Spleen (tissue), 11 donors: ENCODE results near the gene CTF1. TPM values are rescaled to one million over a fixed set of nuclear protein-coding genes. Genes with fewer than 3 reads are reported as not detected.

Experiments
- DNase-seq: peaks from one replicate; pipeline ENCODE4 v3.0.0-alpha.2; 2020
- H3K27ac ChIP-seq, 8 donors: fragments of 200-600 bp; sonication (generic) in 7 of 8; 1 replicate in 4 of 8; 2 replicates in 4 of 8; pipeline versions ENCODE4 v1.5.0 to v1.8.0; 2016 to 2021; ENCODE audit warnings: inconsistent platforms in 4 of 8, mild to moderate bottlenecking in 4 of 8, moderate library complexity in 1 of 8
- H3K27me3 ChIP-seq, 7 donors: fragments of 200-600 bp; sonication (generic) in 6 of 7; replicated peaks in 1 of 7; 1 replicate in 4 of 7; 2 replicates in 3 of 7; pipeline versions ENCODE4 v1.5.0 to v1.8.0; 2016 to 2021; ENCODE audit warnings: inconsistent platforms in 3 of 7, mild to moderate bottlenecking in 1 of 7
- H3K36me3 ChIP-seq, 6 donors: fragments of 200-600 bp; sonication (generic) in 5 of 6; 1 replicate in 4 of 6; 2 replicates in 2 of 6; pipeline versions ENCODE4 v1.5.0 to v1.8.0; 2016 to 2021; ENCODE audit warnings: inconsistent platforms in 2 of 6
- H3K4me1 ChIP-seq, 6 donors: fragments of 200-600 bp; sonication (generic) in 5 of 6; 1 replicate in 3 of 6; 2 replicates in 3 of 6; pipeline versions ENCODE4 v1.5.0 to v1.8.0; 2016 to 2021; ENCODE audit warnings: inconsistent platforms in 3 of 6
- H3K4me3 ChIP-seq, 8 donors: fragments of 200-600 bp; sonication (generic) in 7 of 8; 1 replicate in 4 of 8; 2 replicates in 4 of 8; pipeline versions ENCODE4 v1.5.0 to v1.8.0; 2016 to 2021; ENCODE audit warnings: inconsistent platforms in 4 of 8, mild to moderate bottlenecking in 4 of 8, moderate library complexity in 2 of 8
- H3K9me3 ChIP-seq, 8 donors: fragments of 200-600 bp; sonication (generic) in 7 of 8; 1 replicate in 4 of 8; 2 replicates in 4 of 8; pipeline versions ENCODE4 v1.5.0 to v1.8.0; 2016 to 2021; ENCODE audit warnings: inconsistent platforms in 4 of 8
- POLR2A ChIP-seq, 3 donors: fragments of 450-650 bp; IDR thresholded peaks; one replicate each; pipeline ENCODE4 v1.5.1; 2017; ENCODE audit warnings: antibody characterized with exemption in 3 of 3, mild to moderate bottlenecking in 1 of 3
- POLR2AphosphoS5 ChIP-seq, 3 donors: sonication (generic); formaldehyde crosslinking; IDR thresholded peaks; one replicate each; pipeline ENCODE4 v1.5.1; 2017; ENCODE audit warnings: antibody characterized with exemption in 3 of 3
- whole genome bisulfite sequencing, 5 donors: extraction: QIAGEN DNeasy Blood & Tissue Kit in 3 of 5; methylation state at CpG; one replicate each; pipeline versions ENCODE4 v1.1.5 to v1.1.7; 2013 to 2018; 5-methylcytosine and 5-hydroxymethylcytosine counted together
- intact Hi-C: fragments of 100-400 bp; cut with DNase I; formaldehyde crosslinking; loops from one replicate; pipeline ENCODE4 v1.15.0; 2023; ENCODE audit warnings: low total_unique reads
- polyA plus RNA-seq, 3 donors: library from polyadenylated mRNA; stranded (reverse); fragments of 200-250 nt; gene quantifications; one replicate each; pipeline ENCODE4 v1.2.1, GENCODE V29; 2013
- total RNA-seq, 7 donors: library from RNA; depleted of rRNA in 3 of 7; stranded (reverse); fragments of >200 nt in 3 of 7; fragmentation: NEBNext Ultra II Directional in 4 of 7; extraction: Animal tissue kit (Norgen Biotek cat#: 25700) in 4 of 7; gene quantifications; one replicate each; pipeline versions ENCODE4 v1.1.0 to v1.2.1, GENCODE V29; 2016 to 2021
- TF ChIP-seq, protein P1 (sequence below), 11 experiments: fragments of 200-600 bp in 7 of 11; fragments of 450-650 bp in 4 of 11; sonication (generic) in 4 of 11; IDR thresholded peaks in 8 of 11; conservative IDR thresholded peaks in 3 of 11; 1 replicate in 7 of 11; 2 replicates in 4 of 11; pipeline versions ENCODE4 v1.4.0 to v1.8.0; 2016 to 2021; ENCODE audit warnings: antibody characterized with exemption in 11 of 11, inconsistent platforms in 4 of 11, mild to moderate bottlenecking in 1 of 11
- donor health status: healthy with polysubstance abuse.
- donor health status: DM: no; HTN: no; CAD: no; lungs with moderate emphysema.
- donor health status: DM: no; HTN: no; CAD: no.
- donor health status: Bipolar disorder and iron deficiency.
- donor health status: healthy.
- donor health status: DM: no; HTN: no; CAD: no.
- donor health status: DM: yes; HTN: yes; CAD: no.

Gene CTF1
- total and polyA plus RNA-seq, 10 donors, result 0.61 to 3.3 (median 1.3) TPM; not detected in 1

DNA sequence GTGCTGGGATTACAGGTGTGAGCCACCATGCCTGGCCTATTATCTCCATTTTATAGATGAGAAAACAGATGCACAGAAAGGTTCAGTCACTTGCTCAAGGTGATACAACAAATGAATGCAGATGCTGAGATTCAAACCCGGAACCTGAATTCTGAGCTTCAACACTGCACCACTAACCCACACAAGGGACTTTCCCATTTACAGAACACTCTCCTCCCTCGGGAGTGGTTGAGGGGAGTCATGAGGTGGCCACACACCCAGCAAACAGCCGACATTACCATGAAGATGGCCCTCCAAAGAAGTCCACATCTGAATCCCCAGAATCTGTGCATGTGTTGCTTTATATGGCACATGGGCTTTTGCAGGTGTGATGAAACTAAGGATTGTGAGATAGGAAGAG, 11.7 kb upstream of the CTF1 start:
- H3K4me1 ChIP-seq, result peaks cover 0 to 49% (median 11%) of the 10 kb centered on the region in 6 donors
- WGBS, 5 donors, result 57 to 72% (median 66%) methylated on average over 3 of the region's 3 CpGs
- H3K4me3 ChIP-seq, result no peak overlapping the region
- H3K36me3 ChIP-seq, result peaks cover 0 to 99% (median 46%) of the 10 kb centered on the region in 6 donors
- DNase-seq, result no peak
- TF ChIP-seq POLR2A (IDR thresholded peaks at IDR 0.05) (no peak), POLR2AphosphoS5 (IDR thresholded peaks at IDR 0.05) (no peak)
- TF ChIP-seq, protein P1, sequence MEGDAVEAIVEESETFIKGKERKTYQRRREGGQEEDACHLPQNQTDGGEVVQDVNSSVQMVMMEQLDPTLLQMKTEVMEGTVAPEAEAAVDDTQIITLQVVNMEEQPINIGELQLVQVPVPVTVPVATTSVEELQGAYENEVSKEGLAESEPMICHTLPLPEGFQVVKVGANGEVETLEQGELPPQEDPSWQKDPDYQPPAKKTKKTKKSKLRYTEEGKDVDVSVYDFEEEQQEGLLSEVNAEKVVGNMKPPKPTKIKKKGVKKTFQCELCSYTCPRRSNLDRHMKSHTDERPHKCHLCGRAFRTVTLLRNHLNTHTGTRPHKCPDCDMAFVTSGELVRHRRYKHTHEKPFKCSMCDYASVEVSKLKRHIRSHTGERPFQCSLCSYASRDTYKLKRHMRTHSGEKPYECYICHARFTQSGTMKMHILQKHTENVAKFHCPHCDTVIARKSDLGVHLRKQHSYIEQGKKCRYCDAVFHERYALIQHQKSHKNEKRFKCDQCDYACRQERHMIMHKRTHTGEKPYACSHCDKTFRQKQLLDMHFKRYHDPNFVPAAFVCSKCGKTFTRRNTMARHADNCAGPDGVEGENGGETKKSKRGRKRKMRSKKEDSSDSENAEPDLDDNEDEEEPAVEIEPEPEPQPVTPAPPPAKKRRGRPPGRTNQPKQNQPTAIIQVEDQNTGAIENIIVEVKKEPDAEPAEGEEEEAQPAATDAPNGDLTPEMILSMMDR (IDR thresholded peaks at IDR 0.05 in 8 of 11, conservative IDR thresholded peaks at IDR 0.05 in 3 of 11), result no peak
- no peaks in the 10 kb centered on the region for H3K27me3 ChIP-seq
- intact Hi-C loops, result no loop called here
- no peaks in the 10 kb centered on the region for H3K9me3 ChIP-seq
- H3K27ac ChIP-seq, result peak overlapping the region in 2 of 8 donors; percentile 7 to 11

DNA sequence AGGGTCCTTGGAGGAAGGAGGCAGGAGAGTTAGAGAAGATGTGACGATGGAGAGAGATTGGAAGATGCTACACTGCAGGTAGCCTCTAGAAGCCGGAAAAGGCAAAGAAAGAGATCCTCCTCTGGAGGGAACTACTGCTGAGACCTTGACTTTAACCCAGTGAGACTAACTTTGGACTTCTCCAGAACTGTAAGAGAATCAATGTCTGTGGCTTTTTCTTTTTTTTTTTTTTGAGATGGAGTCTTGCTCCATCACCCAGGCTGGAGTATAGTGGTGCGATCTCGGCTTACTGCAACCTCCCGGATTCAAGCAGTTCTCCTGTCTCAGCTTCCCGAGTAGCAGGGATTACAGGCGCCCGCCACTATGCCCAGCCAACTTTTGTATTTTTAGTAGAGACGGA, 11.2 kb upstream of the CTF1 start:
- Histone ChIP-seq H3K27ac (peak overlapping the region in 1 of 8 donors; percentile 11), H3K4me3 (no peak overlapping the region), H3K27me3 (no peaks in the 10 kb centered on the region), H3K4me1 (peaks cover 0 to 49% (median 11%) of the 10 kb centered on the region in 6 donors), H3K9me3 (no peaks in the 10 kb centered on the region), H3K36me3 (peaks cover 0 to 99% (median 47%) of the 10 kb centered on the region in 6 donors)
- 90 to 93% (median 91%) methylated on average over 9 of the region's 9 CpGs for WGBS, 5 donors
- intact Hi-C loops, result no loop called here
- no peak for DNase-seq
- TF ChIP-seq, protein P1 (IDR thresholded peaks at IDR 0.05 in 8 of 11, conservative IDR thresholded peaks at IDR 0.05 in 3 of 11), result no peak
- TF ChIP-seq POLR2A (IDR thresholded peaks at IDR 0.05) (no peak), POLR2AphosphoS5 (IDR thresholded peaks at IDR 0.05) (no peak)

DNA sequence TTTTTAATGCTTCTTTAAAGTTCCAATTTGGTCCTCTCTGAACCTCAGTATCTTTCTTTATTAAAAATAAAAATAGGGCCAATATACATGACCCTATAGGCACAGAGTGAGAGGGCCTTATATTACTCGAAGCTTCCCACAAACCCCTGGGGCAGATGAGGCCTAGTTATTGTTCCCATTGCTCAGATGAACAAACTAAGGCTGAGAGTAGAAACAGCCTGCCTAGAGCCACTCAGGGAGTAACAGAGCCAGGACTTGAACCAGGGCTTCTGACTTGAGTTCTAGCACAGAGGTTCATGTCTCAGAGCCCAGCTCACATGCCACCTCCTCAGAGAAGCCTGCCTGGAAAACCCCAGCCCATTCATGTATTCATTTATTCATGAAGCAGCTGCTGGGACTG, 10.3 kb upstream of the CTF1 start:
- H3K27me3 ChIP-seq, result no peaks in the 10 kb centered on the region
- WGBS, 5 donors, result 86 to 100% (median 90%) methylated on average over 1 of the region's 1 CpG
- intact Hi-C loops, result no loop called here
- no peak for DNase-seq
- H3K27ac ChIP-seq, result no peak overlapping the region
- peaks cover 0 to 99% (median 49%) of the 10 kb centered on the region in 6 donors for H3K36me3 ChIP-seq
- no peak overlapping the region for H3K4me3 ChIP-seq
- TF ChIP-seq, protein P1 (IDR thresholded peaks at IDR 0.05 in 8 of 11, conservative IDR thresholded peaks at IDR 0.05 in 3 of 11), result no peak
- TF ChIP-seq POLR2AphosphoS5 (IDR thresholded peaks at IDR 0.05), result no peak
- H3K9me3 ChIP-seq, result no peaks in the 10 kb centered on the region
- peaks cover 0 to 49% (median 11%) of the 10 kb centered on the region in 6 donors for H3K4me1 ChIP-seq

DNA sequence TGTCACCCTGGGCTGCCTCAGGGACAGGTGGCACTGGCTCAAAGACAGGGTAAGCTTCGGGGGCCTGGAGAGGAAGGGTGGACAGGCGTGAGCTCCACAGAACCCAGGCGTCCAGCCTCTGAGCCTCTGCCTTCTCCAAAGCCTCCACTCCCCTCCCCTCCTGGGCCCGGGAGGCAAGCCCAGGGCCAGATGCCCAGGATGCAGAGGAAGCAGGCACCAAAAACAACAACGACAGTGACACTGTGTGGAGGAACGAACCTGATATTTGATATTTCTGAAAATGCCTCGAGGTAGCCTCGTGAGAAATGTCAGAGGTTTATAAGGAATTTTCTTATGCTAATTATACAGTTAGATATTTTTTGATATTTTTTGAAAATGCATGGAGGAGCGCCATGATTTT, 8.5 kb upstream of the CTF1 start:
- Histone ChIP-seq H3K27me3 (no peaks in the 10 kb centered on the region), H3K4me1 (peaks cover 7 to 50% (median 11%) of the 10 kb centered on the region in 6 donors), H3K27ac (no peak overlapping the region), H3K4me3 (no peak overlapping the region), H3K36me3 (peaks cover 0 to 97% (median 48%) of the 10 kb centered on the region in 6 donors), H3K9me3 (no peaks in the 10 kb centered on the region)
- TF ChIP-seq POLR2A (IDR thresholded peaks at IDR 0.05) (no peak), POLR2AphosphoS5 (IDR thresholded peaks at IDR 0.05) (no peak)
- TF ChIP-seq, protein P1 (IDR thresholded peaks at IDR 0.05 in 8 of 11, conservative IDR thresholded peaks at IDR 0.05 in 3 of 11), result no peak
- intact Hi-C loops, result no loop called here
- DNase-seq, result no peak
- whole genome bisulfite sequencing, 5 donors, result 87 to 95% (median 91%) methylated on average over 9 of the region's 9 CpGs
